H1 (cell line): ENCODE results near the gene DHX34. TPM values are rescaled to one million over a fixed set of nuclear protein-coding genes. Genes with fewer than 3 reads are reported as not detected.

Experiments
- ATF2 ChIP-seq: IDR thresholded peaks from 2 replicates; pipeline ENCODE4 v1.6.1; 2012; ENCODE audit warnings: low read length, inconsistent platforms
- CTBP2 ChIP-seq: IDR thresholded peaks from 2 replicates; pipeline ENCODE4 v1.7.0; 2011; ENCODE audit warnings: borderline replicate concordance, mild to moderate bottlenecking, moderate library complexity, mixed read lengths, low read length; ENCODE audit not compliant: insufficient read depth, insufficient read length
- SIRT6 ChIP-seq: IDR thresholded peaks from one replicate; pipeline ENCODE4 v1.7.1; 2012; ENCODE audit warnings: low read length, inconsistent platforms
- polyA plus RNA-seq, 7 experiments: library from polyadenylated mRNA; depleted of rRNA in 3 of 7; stranded (reverse) in 5 of 7; unstranded in 2 of 7; fragments of >200 nt in 5 of 7; fragments of 200-250 nt in 2 of 7; gene quantifications; 1 replicate in 5 of 7; 2 replicates in 1 of 7; 4 replicates in 1 of 7; pipeline versions ENCODE4 v1.2.1 to v1.2.3, GENCODE V29; 2011 to 2013; ENCODE audit warnings: missing spikeins in 2 of 7, mixed read lengths in 2 of 7
- total RNA-seq: library from RNA; stranded (reverse); fragmentation: NEBNext Ultra II Directional; extraction: Animal tissue kit (Norgen Biotek cat#: 25700); gene quantifications from 2 replicates; pipeline ENCODE4 v1.2.1, GENCODE V29; 2021
- TF ChIP-seq, protein P1 (sequence below): fragments of 300-600 bp; sonication (generic); IDR thresholded peaks from 2 replicates; pipeline ENCODE4 v1.7.1; 2012; ENCODE audit warnings: low read length, moderate library complexity, mild to moderate bottlenecking, inconsistent platforms; ENCODE audit not compliant: insufficient replicate concordance

The DHX34 gene
- total and polyA plus RNA-seq, 2 of the 8 experiments (the other 6 are each of a cell fraction or from before 2014, with no cell fraction given) = 17.5 to 24.3 TPM

GRCh38 chr19:47380559-47380958 is 31.4 kb downstream of the DHX34 start (continued):
- TF ChIP-seq SIRT6 = no peak
- TF ChIP-seq ATF2 = no peak
- TF ChIP-seq, protein P1, sequence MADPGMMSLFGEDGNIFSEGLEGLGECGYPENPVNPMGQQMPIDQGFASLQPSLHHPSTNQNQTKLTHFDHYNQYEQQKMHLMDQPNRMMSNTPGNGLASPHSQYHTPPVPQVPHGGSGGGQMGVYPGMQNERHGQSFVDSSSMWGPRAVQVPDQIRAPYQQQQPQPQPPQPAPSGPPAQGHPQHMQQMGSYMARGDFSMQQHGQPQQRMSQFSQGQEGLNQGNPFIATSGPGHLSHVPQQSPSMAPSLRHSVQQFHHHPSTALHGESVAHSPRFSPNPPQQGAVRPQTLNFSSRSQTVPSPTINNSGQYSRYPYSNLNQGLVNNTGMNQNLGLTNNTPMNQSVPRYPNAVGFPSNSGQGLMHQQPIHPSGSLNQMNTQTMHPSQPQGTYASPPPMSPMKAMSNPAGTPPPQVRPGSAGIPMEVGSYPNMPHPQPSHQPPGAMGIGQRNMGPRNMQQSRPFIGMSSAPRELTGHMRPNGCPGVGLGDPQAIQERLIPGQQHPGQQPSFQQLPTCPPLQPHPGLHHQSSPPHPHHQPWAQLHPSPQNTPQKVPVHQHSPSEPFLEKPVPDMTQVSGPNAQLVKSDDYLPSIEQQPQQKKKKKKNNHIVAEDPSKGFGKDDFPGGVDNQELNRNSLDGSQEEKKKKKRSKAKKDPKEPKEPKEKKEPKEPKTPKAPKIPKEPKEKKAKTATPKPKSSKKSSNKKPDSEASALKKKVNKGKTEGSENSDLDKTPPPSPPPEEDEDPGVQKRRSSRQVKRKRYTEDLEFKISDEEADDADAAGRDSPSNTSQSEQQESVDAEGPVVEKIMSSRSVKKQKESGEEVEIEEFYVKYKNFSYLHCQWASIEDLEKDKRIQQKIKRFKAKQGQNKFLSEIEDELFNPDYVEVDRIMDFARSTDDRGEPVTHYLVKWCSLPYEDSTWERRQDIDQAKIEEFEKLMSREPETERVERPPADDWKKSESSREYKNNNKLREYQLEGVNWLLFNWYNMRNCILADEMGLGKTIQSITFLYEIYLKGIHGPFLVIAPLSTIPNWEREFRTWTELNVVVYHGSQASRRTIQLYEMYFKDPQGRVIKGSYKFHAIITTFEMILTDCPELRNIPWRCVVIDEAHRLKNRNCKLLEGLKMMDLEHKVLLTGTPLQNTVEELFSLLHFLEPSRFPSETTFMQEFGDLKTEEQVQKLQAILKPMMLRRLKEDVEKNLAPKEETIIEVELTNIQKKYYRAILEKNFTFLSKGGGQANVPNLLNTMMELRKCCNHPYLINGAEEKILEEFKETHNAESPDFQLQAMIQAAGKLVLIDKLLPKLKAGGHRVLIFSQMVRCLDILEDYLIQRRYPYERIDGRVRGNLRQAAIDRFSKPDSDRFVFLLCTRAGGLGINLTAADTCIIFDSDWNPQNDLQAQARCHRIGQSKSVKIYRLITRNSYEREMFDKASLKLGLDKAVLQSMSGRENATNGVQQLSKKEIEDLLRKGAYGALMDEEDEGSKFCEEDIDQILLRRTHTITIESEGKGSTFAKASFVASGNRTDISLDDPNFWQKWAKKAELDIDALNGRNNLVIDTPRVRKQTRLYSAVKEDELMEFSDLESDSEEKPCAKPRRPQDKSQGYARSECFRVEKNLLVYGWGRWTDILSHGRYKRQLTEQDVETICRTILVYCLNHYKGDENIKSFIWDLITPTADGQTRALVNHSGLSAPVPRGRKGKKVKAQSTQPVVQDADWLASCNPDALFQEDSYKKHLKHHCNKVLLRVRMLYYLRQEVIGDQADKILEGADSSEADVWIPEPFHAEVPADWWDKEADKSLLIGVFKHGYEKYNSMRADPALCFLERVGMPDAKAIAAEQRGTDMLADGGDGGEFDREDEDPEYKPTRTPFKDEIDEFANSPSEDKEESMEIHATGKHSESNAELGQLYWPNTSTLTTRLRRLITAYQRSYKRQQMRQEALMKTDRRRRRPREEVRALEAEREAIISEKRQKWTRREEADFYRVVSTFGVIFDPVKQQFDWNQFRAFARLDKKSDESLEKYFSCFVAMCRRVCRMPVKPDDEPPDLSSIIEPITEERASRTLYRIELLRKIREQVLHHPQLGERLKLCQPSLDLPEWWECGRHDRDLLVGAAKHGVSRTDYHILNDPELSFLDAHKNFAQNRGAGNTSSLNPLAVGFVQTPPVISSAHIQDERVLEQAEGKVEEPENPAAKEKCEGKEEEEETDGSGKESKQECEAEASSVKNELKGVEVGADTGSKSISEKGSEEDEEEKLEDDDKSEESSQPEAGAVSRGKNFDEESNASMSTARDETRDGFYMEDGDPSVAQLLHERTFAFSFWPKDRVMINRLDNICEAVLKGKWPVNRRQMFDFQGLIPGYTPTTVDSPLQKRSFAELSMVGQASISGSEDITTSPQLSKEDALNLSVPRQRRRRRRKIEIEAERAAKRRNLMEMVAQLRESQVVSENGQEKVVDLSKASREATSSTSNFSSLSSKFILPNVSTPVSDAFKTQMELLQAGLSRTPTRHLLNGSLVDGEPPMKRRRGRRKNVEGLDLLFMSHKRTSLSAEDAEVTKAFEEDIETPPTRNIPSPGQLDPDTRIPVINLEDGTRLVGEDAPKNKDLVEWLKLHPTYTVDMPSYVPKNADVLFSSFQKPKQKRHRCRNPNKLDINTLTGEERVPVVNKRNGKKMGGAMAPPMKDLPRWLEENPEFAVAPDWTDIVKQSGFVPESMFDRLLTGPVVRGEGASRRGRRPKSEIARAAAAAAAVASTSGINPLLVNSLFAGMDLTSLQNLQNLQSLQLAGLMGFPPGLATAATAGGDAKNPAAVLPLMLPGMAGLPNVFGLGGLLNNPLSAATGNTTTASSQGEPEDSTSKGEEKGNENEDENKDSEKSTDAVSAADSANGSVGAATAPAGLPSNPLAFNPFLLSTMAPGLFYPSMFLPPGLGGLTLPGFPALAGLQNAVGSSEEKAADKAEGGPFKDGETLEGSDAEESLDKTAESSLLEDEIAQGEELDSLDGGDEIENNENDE = no peak
- TF ChIP-seq CTBP2 = no peak
- TF ChIP-seq, all 59 proteins: peak for 0
